K562 (cell line): Measurements from ENCODE around the gene MMP27. TPM values are rescaled to one million over a fixed set of nuclear protein-coding genes. Genes with fewer than 3 reads are reported as not detected.

Experiments
- ATAC-seq: fragments of 200-7000 bp; cut with Tn5 transposase; 3 replicates; pipeline ENCODE4 v1.9.1; 2020; ENCODE audit warnings: moderate library complexity
- BruUV-seq: library from RNA; stranded (reverse); fragments of 400-500 nt; replicated peaks from 2 replicates; lab custom pipeline; 2021; lab: Mats Ljungman, UMichigan
- CTCF ChIA-PET: fragments of 300-600 bp; formaldehyde crosslinking; extraction: SDS; loops from one replicate; lab custom pipeline; 2021; ENCODE audit warnings: low intra/inter-chr PET ratio; lab: Yijun Ruan, JAX
- POLR2A ChIA-PET: fragments of 300-600, 350-650 bp; sonication (Branson Sonifier 250); formaldehyde crosslinking; extraction: SDS; loops from one replicate; lab custom pipeline; 2021; ENCODE audit warnings: antibody characterized with exemption, inconsistent platforms; lab: Yijun Ruan, JAX
- DNase-seq, 4 experiments: peaks; one replicate each; pipeline versions ENCODE4 v3.0.0 to v3.0.0-alpha.2; 2011 to 2018; ENCODE audit warnings: low spot score in 3 of 4, mixed read lengths in 3 of 4; ENCODE audit errors: extremely low read depth in 1 of 4
- FAIRE-seq: peaks from 2 replicates; lab custom pipeline; 2011; peaks lifted over from hg19 to GRCh38; lab: Jason Lieb, UNC
- H2AFZ ChIP-seq: 2 replicates; pipeline ENCODE4 v1.6.0; 2011; ENCODE audit warnings: low read depth, low read length, control low read depth, inconsistent platforms
- H3K27ac ChIP-seq: fragments of 200-600 bp; 3 replicates; pipeline ENCODE4 v1.8.0; 2011; ENCODE audit warnings: low read depth, mild to moderate bottlenecking, control low read depth, inconsistent platforms, low read length, moderate library complexity, mixed read lengths; ENCODE audit errors: extremely low read depth
- H3K27me3 ChIP-seq, 2 experiments: fragments of 300-600 bp in 1 of 2; 2 replicates in 1 of 2; 3 replicates in 1 of 2; pipeline versions ENCODE4 v1.6.0 to v1.8.0; 2011; ENCODE audit warnings: inconsistent platforms in 2 of 2, low read length in 2 of 2, mild to moderate bottlenecking in 1 of 2, mixed read lengths in 1 of 2, moderate library complexity in 1 of 2; ENCODE audit not compliant: control insufficient read depth in 2 of 2, insufficient read depth in 2 of 2
- H3K36me3 ChIP-seq: fragments of 300-600 bp; 3 replicates; pipeline ENCODE4 v1.8.0; 2011; ENCODE audit warnings: mild to moderate bottlenecking, low read length, inconsistent platforms; ENCODE audit not compliant: control insufficient read depth, insufficient read depth
- H3K4me1 ChIP-seq, 2 experiments: fragments of 200-600 bp in 1 of 2; replicated peaks in 1 of 2; 2 replicates in 1 of 2; 3 replicates in 1 of 2; pipeline versions ENCODE4 v1.5.1 to v1.8.0; 2011; ENCODE audit warnings: inconsistent platforms in 2 of 2, low read length in 2 of 2, mild to moderate bottlenecking in 1 of 2, mixed read lengths in 1 of 2, moderate library complexity in 1 of 2; ENCODE audit not compliant: control insufficient read depth in 2 of 2, insufficient read depth in 2 of 2
- H3K4me2 ChIP-seq: 2 replicates; pipeline ENCODE4 v1.6.1; 2011; ENCODE audit warnings: low read length, control low read depth, inconsistent platforms, mixed read lengths; ENCODE audit not compliant: insufficient read depth
- H3K4me3 ChIP-seq: fragments of 200-600 bp; sonication (generic), shearing (Covaris generic); 2 replicates; pipeline ENCODE4 v1.5.1; 2016; ENCODE audit warnings: control low read depth, inconsistent platforms
- H3K79me2 ChIP-seq: fragments of 200-600 bp; 3 replicates; pipeline ENCODE4 v1.8.0; 2011; ENCODE audit warnings: low read length, inconsistent platforms; ENCODE audit not compliant: control insufficient read depth, insufficient read depth
- H3K9ac ChIP-seq, 2 experiments: 2 replicates each; pipeline versions ENCODE4 v1.6.0 to v1.6.1; 2011; ENCODE audit warnings: low read depth in 2 of 2, low read length in 2 of 2, control low read depth in 1 of 2, inconsistent platforms in 1 of 2, mild to moderate bottlenecking in 1 of 2, mixed read lengths in 1 of 2; ENCODE audit not compliant: insufficient read depth in 1 of 2
- H3K9me1 ChIP-seq: one replicate; pipeline ENCODE4 v1.6.0; 2011; ENCODE audit warnings: inconsistent platforms, mild to moderate bottlenecking, low read length, moderate library complexity; ENCODE audit not compliant: control insufficient read depth, insufficient read depth
- H3K9me3 ChIP-seq: replicated peaks from 2 replicates; pipeline ENCODE4 v1.5.1; 2011; ENCODE audit warnings: low read depth, low read length, inconsistent platforms; ENCODE audit not compliant: control insufficient read depth, insufficient read depth
- H4K20me1 ChIP-seq: replicated peaks from 2 replicates; pipeline ENCODE4 v1.6.1; 2011; ENCODE audit warnings: low read length, inconsistent platforms, mixed read lengths; ENCODE audit not compliant: control insufficient read depth, insufficient read depth
- ASH1L ChIP-seq: fragments of 450-650 bp; IDR thresholded peaks from 2 replicates; pipeline ENCODE4 v1.6.1; 2018; ENCODE audit warnings: borderline replicate concordance, mild to moderate bottlenecking, low read depth; ENCODE audit not compliant: partially characterized antibody
- CEBPZ ChIP-seq: fragments of 150-350 bp; IDR thresholded peaks from 2 replicates; pipeline ENCODE4 v1.6.1; 2014; ENCODE audit warnings: low read depth, mild to moderate bottlenecking, low read length, borderline replicate concordance
- ELF4 ChIP-seq: fragments of 450-650 bp; formaldehyde crosslinking; IDR thresholded peaks from 2 replicates; pipeline ENCODE4 v1.4.0; 2022; ENCODE audit warnings: missing genetic modification characterization
- FOXK1 ChIP-seq: sonication (generic); formaldehyde crosslinking; IDR thresholded peaks from 2 replicates; pipeline ENCODE4 v1.8.0; 2022; ENCODE audit warnings: missing genetic modification reagents, mild to moderate bottlenecking, borderline replicate concordance
- HDAC2 ChIP-seq: fragments of 450-650 bp; IDR thresholded peaks from 2 replicates; pipeline ENCODE4 v1.6.1; 2016; ENCODE audit warnings: mild to moderate bottlenecking
- MCM5 ChIP-seq: fragments of 450-650 bp; IDR thresholded peaks from 2 replicates; pipeline ENCODE4 v1.6.1; 2016; ENCODE audit warnings: low read depth
- MTA1 ChIP-seq: fragments of 450-650 bp; IDR thresholded peaks from 2 replicates; pipeline ENCODE4 v1.6.1; 2017; ENCODE audit warnings: borderline replicate concordance
- NCOA1 ChIP-seq: fragments of 450-650 bp; IDR thresholded peaks from 2 replicates; pipeline ENCODE4 v1.6.1; 2016; ENCODE audit warnings: low read depth
- NCOA6 ChIP-seq: fragments of 450-650 bp; IDR thresholded peaks from 2 replicates; pipeline ENCODE4 v1.6.1; 2017; ENCODE audit warnings: mild to moderate bottlenecking
- POLR2H ChIP-seq: IDR thresholded peaks from 2 replicates; pipeline ENCODE4 v1.6.1; 2016; ENCODE audit warnings: missing genetic modification characterization, low read depth, mild to moderate bottlenecking, control low read depth, missing compliant biosample characterization, moderate library complexity
- RBM34 ChIP-seq: fragments of 200-400 bp; formaldehyde crosslinking; IDR thresholded peaks from 2 replicates; pipeline ENCODE4 v1.6.1; 2018; ENCODE audit warnings: low read length, borderline replicate concordance; ENCODE audit not compliant: insufficient read depth
- ZBTB1 ChIP-seq: sonication (generic); formaldehyde crosslinking; IDR thresholded peaks from 2 replicates; pipeline ENCODE4 v1.8.1; 2023; ENCODE audit warnings: missing genetic modification reagents, low read depth, mild to moderate bottlenecking, borderline replicate concordance
- ZC3H11A ChIP-seq: IDR thresholded peaks from 2 replicates; pipeline ENCODE4 v1.6.1; 2012; ENCODE audit warnings: low read depth, low read length, improper control_type of control experiment
- ZC3H4 ChIP-seq: sonication (generic); formaldehyde crosslinking; IDR thresholded peaks from 2 replicates; pipeline ENCODE4 v1.9.0; 2021; ENCODE audit warnings: missing genetic modification reagents, borderline replicate concordance
- ZNF224 ChIP-seq: sonication (generic); formaldehyde crosslinking; IDR thresholded peaks from 2 replicates; pipeline ENCODE4 v1.8.0; 2022; ENCODE audit warnings: mild to moderate bottlenecking, missing genetic modification reagents
- ZNF239 ChIP-seq: fragments of 250-450 bp; sonication (Bioruptor Pico); IDR thresholded peaks from 2 replicates; pipeline ENCODE4 v1.4.0; 2020; ENCODE audit warnings: mild to moderate bottlenecking
- ZNF507 ChIP-seq: conservative IDR thresholded peaks from 2 replicates; pipeline ENCODE4 v1.6.1; 2017; ENCODE audit warnings: missing genetic modification characterization, missing compliant biosample characterization
- ZNF830 ChIP-seq: fragments of 250-450 bp; sonication (Bioruptor Pico); IDR thresholded peaks from 2 replicates; pipeline ENCODE4 v1.5.0; 2021; ENCODE audit warnings: mild to moderate bottlenecking
- WGBS: fragments of 100-300 bp; shearing (Covaris generic); methylation state at CpG from one replicate; pipeline ENCODE4 v1.1.6; 2016; ENCODE audit warnings: low coverage, mixed read lengths; ENCODE audit not compliant: insufficient coverage; ENCODE audit errors: missing lambda C conversion rate; 5-methylcytosine and 5-hydroxymethylcytosine counted together
- in situ Hi-C: fragments of 300-500 bp; cut with MboI; formaldehyde crosslinking; loops from 4 replicates; pipeline ENCODE4 v1.15.0; 2018; ENCODE audit warnings: inconsistent platforms, mixed read lengths
- intact Hi-C: fragments of 100-400 bp; cut with micrococcal nuclease; formaldehyde crosslinking; loops from 2 replicates; pipeline ENCODE4 v1.14.2; 2022
- polyA plus RNA-seq, 8 experiments: library from polyadenylated mRNA; depleted of rRNA in 4 of 8; stranded (reverse) in 5 of 8; unstranded in 3 of 8; fragments of >200 nt; fragmentation: Nextera tagmentation in 2 of 8; fragmentation: Illumina TruSeq in 1 of 8; extraction: Ambion mirVana in 2 of 8; extraction: Trizol in 1 of 8; gene quantifications; 2 replicates each; pipeline versions ENCODE4 v1.2.1 to v1.2.3, GENCODE V29; 2011 to 2014; ENCODE audit warnings: inconsistent platforms in 1 of 8, missing spikeins in 1 of 8
- total RNA-seq, 7 experiments: library from RNA; depleted of rRNA in 6 of 7; stranded (reverse); fragments of >200 nt in 6 of 7; fragmentation: Illumina TruSeq in 2 of 7; extraction: Trizol in 2 of 7; gene quantifications; 2 replicates each; pipeline versions ENCODE4 v1.2.1 to v1.2.3, GENCODE V29; 2011 to 2021; ENCODE audit warnings: low replicate concordance in 1 of 7
- TF ChIP-seq, protein P1 (sequence below): fragments of 200-400 bp; formaldehyde crosslinking; IDR thresholded peaks from 2 replicates; pipeline ENCODE4 v1.6.1; 2017; ENCODE audit warnings: mild to moderate bottlenecking, low read depth, low read length, moderate library complexity

Gene MMP27
- total and polyA plus RNA-seq, 9 of the 15 experiments (the other 6 are each of a cell fraction or from before 2014, with no cell fraction given), result not detected

- TF ChIP-seq ZNF830 (CRISPR knock-in tag) (no peak), RBM34 (no peak), MTA1 (no peak), ZBTB1 (CRISPR knock-in tag) (no peak), CEBPZ (no peak), ZC3H4 (CRISPR knock-in tag) (no peak)
- TF ChIP-seq, all 486 proteins: peak for 0
Observed at GRCh38 chr11:102680945-102681344, 24.6 kb downstream of the MMP27 start (continued).

DNA sequence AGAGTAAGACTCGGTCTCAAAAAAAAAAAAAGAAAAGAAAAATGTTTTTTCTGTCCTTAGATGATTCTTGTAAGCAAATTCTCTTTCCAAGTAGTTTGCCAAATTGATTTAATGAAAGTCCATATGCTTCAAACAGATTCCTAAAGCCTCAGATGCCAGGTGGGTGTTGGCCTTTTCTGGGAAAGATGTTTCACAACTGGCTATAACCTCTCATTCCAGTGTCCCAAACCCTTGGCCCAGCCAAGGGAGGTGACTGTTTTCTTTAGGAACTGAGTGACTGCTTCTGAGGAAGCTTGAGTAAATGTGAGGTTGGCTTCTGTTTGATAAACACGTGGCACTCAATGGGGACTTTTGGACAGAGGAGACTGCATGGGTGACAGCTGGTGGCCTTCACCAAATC, 27.5 kb downstream of the MMP27 start:
- Histone ChIP-seq H3K27ac (no peak overlapping the region), H3K9me3 (no peaks in the 10 kb centered on the region), H3K9me1 (no peaks in the 10 kb centered on the region), H3K36me3 (no peaks in the 10 kb centered on the region), H3K4me1 (no peaks in the 10 kb centered on the region), H3K4me3 (no peak overlapping the region), H3K27me3 (no peaks in the 10 kb centered on the region), H4K20me1 (no peaks in the 10 kb centered on the region), H2AFZ (no peak overlapping the region), H3K4me2 (no peak overlapping the region), H3K79me2 (no peaks in the 10 kb centered on the region), H3K9ac (no peak overlapping the region)
- no TSS peak for BruUV-seq
- 0% methylated on average over 1 of the region's 2 CpGs for WGBS
- no peak for DNase-seq
- in situ Hi-C loops (no loop called here), intact Hi-C loops (no loop called here)
- POLR2A ChIA-PET, result no interaction called here
- CTCF ChIA-PET, result no interaction called here
- TF ChIP-seq MCM5 (no peak), NCOA1 (no peak), NCOA6 (no peak), ZC3H11A (no peak), ZNF239 (CRISPR knock-in tag) (no peak), ZNF507 (no peak), FOXK1 (CRISPR knock-in tag) (no peak), ELF4 (CRISPR knock-in tag) (no peak), ZNF224 (no peak), POLR2H (tag) (no peak), HDAC2 (no peak), ASH1L (no peak)
- TF ChIP-seq, protein P1, sequence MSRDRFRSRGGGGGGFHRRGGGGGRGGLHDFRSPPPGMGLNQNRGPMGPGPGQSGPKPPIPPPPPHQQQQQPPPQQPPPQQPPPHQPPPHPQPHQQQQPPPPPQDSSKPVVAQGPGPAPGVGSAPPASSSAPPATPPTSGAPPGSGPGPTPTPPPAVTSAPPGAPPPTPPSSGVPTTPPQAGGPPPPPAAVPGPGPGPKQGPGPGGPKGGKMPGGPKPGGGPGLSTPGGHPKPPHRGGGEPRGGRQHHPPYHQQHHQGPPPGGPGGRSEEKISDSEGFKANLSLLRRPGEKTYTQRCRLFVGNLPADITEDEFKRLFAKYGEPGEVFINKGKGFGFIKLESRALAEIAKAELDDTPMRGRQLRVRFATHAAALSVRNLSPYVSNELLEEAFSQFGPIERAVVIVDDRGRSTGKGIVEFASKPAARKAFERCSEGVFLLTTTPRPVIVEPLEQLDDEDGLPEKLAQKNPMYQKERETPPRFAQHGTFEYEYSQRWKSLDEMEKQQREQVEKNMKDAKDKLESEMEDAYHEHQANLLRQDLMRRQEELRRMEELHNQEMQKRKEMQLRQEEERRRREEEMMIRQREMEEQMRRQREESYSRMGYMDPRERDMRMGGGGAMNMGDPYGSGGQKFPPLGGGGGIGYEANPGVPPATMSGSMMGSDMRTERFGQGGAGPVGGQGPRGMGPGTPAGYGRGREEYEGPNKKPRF, result no peak
- no peak for ATAC-seq
- FAIRE-seq, result no peak
